ENCODE measurements around the gene PLXNA4. TPM values are rescaled to one million over a fixed set of nuclear protein-coding genes. Genes with fewer than 3 reads are reported as not detected.

PLXNA4 gene
- total RNA-seq, 4 donors from 2014 or later = 4.8 to 19.7 (median 10.7) TPM

DNA sequence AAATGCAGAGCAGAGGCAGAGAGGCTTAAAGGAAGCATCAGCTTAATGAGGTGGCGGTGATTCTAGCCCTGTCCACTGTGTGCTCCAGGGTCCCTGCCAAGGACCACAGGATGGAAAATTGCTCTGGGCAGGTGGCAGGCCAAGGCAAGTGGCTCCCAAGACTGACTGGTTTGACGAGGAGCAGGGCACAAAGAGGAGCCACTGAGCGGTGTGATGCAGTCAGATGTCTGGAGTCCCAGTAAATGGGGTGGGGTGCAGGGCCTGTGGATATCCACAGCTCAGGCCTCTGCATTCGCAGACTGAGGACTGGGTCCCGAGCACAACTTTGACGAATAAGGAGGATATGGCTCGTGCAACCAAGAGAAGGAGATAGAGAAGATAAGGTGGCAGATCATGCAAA is 385.6 kb downstream of the PLXNA4 start:
- Histone ChIP-seq H3K9me3 (peaks cover 0 to 22% (median 0%) of the 10 kb centered on the region in 3 donors), H3K27ac (no peak overlapping the region), H3K36me3 (peaks cover 0 to 9% of the 10 kb centered on the region in 2 donors), H3K4me1 (no peaks in the 10 kb centered on the region), H3K27me3 (no peaks in the 10 kb centered on the region), H3K4me3 (no peak overlapping the region)
- TF ChIP-seq POLR2AphosphoS5 (IDR thresholded peaks at IDR 0.05) (no peak), POLR2A (IDR thresholded peaks at IDR 0.05) (no peak), EP300 (IDR thresholded peaks at IDR 0.05) (no peak)
- TF ChIP-seq, protein P1, sequence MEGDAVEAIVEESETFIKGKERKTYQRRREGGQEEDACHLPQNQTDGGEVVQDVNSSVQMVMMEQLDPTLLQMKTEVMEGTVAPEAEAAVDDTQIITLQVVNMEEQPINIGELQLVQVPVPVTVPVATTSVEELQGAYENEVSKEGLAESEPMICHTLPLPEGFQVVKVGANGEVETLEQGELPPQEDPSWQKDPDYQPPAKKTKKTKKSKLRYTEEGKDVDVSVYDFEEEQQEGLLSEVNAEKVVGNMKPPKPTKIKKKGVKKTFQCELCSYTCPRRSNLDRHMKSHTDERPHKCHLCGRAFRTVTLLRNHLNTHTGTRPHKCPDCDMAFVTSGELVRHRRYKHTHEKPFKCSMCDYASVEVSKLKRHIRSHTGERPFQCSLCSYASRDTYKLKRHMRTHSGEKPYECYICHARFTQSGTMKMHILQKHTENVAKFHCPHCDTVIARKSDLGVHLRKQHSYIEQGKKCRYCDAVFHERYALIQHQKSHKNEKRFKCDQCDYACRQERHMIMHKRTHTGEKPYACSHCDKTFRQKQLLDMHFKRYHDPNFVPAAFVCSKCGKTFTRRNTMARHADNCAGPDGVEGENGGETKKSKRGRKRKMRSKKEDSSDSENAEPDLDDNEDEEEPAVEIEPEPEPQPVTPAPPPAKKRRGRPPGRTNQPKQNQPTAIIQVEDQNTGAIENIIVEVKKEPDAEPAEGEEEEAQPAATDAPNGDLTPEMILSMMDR (IDR thresholded peaks at IDR 0.05) = no peak
- no peak for ATAC-seq
- 89 to 96% methylated on average over 4 to 5 of the region's 7 CpGs for WGBS, 2 donors (ENCODE audit: low coverage in 1 of 2)

GRCh38 chr7:132189881-132190280 is 386.4 kb downstream of the PLXNA4 start:
- Histone ChIP-seq H3K27me3 (no peaks in the 10 kb centered on the region), H3K4me3 (no peak overlapping the region), H3K4me1 (no peaks in the 10 kb centered on the region), H3K9me3 (peaks cover 0 to 22% (median 0%) of the 10 kb centered on the region in 3 donors), H3K36me3 (peaks cover 0 to 9% of the 10 kb centered on the region in 2 donors), H3K27ac (no peak overlapping the region)
- TF ChIP-seq, protein P1 (IDR thresholded peaks at IDR 0.05) = no peak
- TF ChIP-seq POLR2A (IDR thresholded peaks at IDR 0.05) (no peak), EP300 (IDR thresholded peaks at IDR 0.05) (no peak), POLR2AphosphoS5 (IDR thresholded peaks at IDR 0.05) (no peak)
- no peak for ATAC-seq

- TF ChIP-seq POLR2AphosphoS5 (IDR thresholded peaks at IDR 0.05) (no peak), POLR2A (IDR thresholded peaks at IDR 0.05) (no peak), EP300 (IDR thresholded peaks at IDR 0.05) (no peak)
- TF ChIP-seq, protein P1 (IDR thresholded peaks at IDR 0.05) = no peak
- Histone ChIP-seq H3K4me1 (no peaks in the 10 kb centered on the region), H3K27ac (no peak overlapping the region), H3K9me3 (peaks cover 0 to 22% (median 0%) of the 10 kb centered on the region in 3 donors), H3K36me3 (peaks cover 0 to 9% of the 10 kb centered on the region in 2 donors), H3K4me3 (no peak overlapping the region), H3K27me3 (no peaks in the 10 kb centered on the region)
- no peak for ATAC-seq
- 14 to 50% methylated on average over 1 of the region's 4 CpGs for WGBS, 2 donors (ENCODE audit: low coverage in 1 of 2)
These were observed 388.1 kb downstream of the PLXNA4 start for GRCh38 chr7:132187869-132188789.

DNA sequence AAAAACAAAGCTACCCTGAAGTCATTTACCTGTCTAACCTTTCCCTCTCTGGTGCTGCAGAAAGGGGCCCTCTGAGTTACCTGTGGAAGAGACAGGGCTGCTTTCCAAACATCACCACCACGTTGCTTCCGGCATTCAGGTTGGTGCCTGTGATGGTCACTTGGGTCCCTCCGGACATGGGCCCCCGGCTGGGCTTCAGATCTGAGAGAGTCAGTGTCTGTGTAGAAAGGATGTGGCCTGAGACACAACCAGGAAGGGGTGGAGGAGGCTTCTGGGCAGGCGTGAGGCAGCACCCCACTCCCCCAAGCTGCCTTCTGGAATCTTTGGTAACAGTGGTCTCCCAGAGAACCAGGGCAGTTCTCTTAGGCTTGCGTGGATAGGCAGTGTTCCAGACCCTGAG is 388.9 kb downstream of the PLXNA4 start:
- Histone ChIP-seq H3K4me1 (no peaks in the 10 kb centered on the region), H3K4me3 (no peak overlapping the region), H3K36me3 (peaks cover 0 to 12% of the 10 kb centered on the region in 2 donors), H3K9me3 (peaks cover 0 to 22% (median 0%) of the 10 kb centered on the region in 3 donors), H3K27me3 (no peaks in the 10 kb centered on the region), H3K27ac (no peak overlapping the region)
- WGBS, 2 donors (ENCODE audit: low coverage in 1 of 2) = 94 to 100% methylated on average over 1 to 2 of the region's 6 CpGs
- no peak for ATAC-seq
- no peak for TF ChIP-seq EP300 (IDR thresholded peaks at IDR 0.05)
- no peak for TF ChIP-seq POLR2AphosphoS5 (IDR thresholded peaks at IDR 0.05)
- no peak for TF ChIP-seq POLR2A (IDR thresholded peaks at IDR 0.05)
- TF ChIP-seq, protein P1 (IDR thresholded peaks at IDR 0.05) = no peak

DNA sequence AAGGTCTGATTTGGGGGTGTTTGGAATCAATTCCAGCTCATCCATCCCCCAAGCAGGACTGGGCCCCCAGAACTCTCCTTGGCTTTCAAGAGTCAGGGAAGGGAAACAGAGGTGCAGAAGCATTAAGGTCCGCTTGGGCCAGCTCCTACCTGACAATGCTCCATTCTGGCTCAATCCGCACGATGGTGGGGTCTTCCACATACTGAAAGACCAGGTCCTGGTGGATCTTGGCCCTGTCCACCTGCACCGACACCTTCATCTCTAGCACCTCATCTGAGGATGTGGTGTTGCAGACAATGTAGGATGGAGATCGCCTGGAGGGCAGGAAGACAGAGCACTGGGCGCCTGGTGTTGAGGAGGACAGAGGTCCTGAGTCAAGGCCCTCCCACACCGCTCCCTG is 391.1 kb downstream of the PLXNA4 start:
- TF ChIP-seq, protein P1 (IDR thresholded peaks at IDR 0.05) = no peak
- TF ChIP-seq POLR2A (IDR thresholded peaks at IDR 0.05) = no peak
- TF ChIP-seq EP300 (IDR thresholded peaks at IDR 0.05) = no peak
- TF ChIP-seq POLR2AphosphoS5 (IDR thresholded peaks at IDR 0.05) = no peak
- no peaks in the 10 kb centered on the region for H3K27me3 ChIP-seq
- H3K9me3 ChIP-seq = peaks cover 0 to 22% (median 0%) of the 10 kb centered on the region in 3 donors
- no peak overlapping the region for H3K4me3 ChIP-seq
- no peak overlapping the region for H3K27ac ChIP-seq
- H3K4me1 ChIP-seq = no peaks in the 10 kb centered on the region
- ATAC-seq = no peak
- H3K36me3 ChIP-seq = peaks cover 0 to 24% of the 10 kb centered on the region in 2 donors
- 100% methylated on average over 1 of the region's 7 CpGs; no CpG with 5 or more reads in 1 of the 2 donors for WGBS, 2 donors (ENCODE audit: low coverage in 1 of 2)

Data from gastroesophageal sphincter (tissue), 4 donors.